GM20000 (cell line): ENCODE results near the gene LRP10.

Source experiments
- DNase-seq: peaks from one replicate; pipeline ENCODE4 v3.0.0; 2012; ENCODE audit warnings: low spot score
- CTCF ChIP-seq: IDR thresholded peaks from 2 replicates; pipeline ENCODE4 v1.5.1; 2012; ENCODE audit warnings: mild to moderate bottlenecking, control low read depth; ENCODE audit errors: extremely low read depth, missing control alignments

The LRP10 gene

GRCh38 chr14:22922294-22922693 lies 50.8 kb downstream of the LRP10 start:
- no peak for DNase-seq
- no peak for TF ChIP-seq CTCF

- TF ChIP-seq CTCF, result no peak
- no peak for DNase-seq
Observed at GRCh38 chr14:22923746-22924145, 52.2 kb downstream of the LRP10 start.

- DNase-seq, result no peak
- TF ChIP-seq CTCF, result no peak
Observed at GRCh38 chr14:22925513-22925912, 54.0 kb downstream of the LRP10 start.

- DNase-seq, result no peak
- TF ChIP-seq CTCF, result no peak
Observed at GRCh38 chr14:22926316-22926715, 54.8 kb downstream of the LRP10 start.

GRCh38 chr14:22928237-22929103 lies 56.9 kb downstream of the LRP10 start:
- no peak for TF ChIP-seq CTCF
- DNase-seq, result no peak

- DNase-seq, result peak; percentile 91
- no peak for TF ChIP-seq CTCF
Observed at GRCh38 chr14:22929104-22929960, 57.8 kb downstream of the LRP10 start, which contains the start of gene PRMT5. TSS of gene PRMT5 (minus strand) at chr14:22929376. CDS start at chr14:22929361, 15 bp downstream.

GRCh38 chr14:22929961-22930364 lies 58.4 kb downstream of the LRP10 start:
- no peak for TF ChIP-seq CTCF
- no peak for DNase-seq
